HG03103 (cell line): Measurements from ENCODE around the gene CSNK1D.
"Not testable (repeated sequence)": the region's sequence is repeated elsewhere in the genome, so short reads cannot be mapped to it uniquely, and the experiment has no call there.

ENCODE experiments used
- ATAC-seq: cut with Tn5 transposase; IDR thresholded peaks from one replicate; pipeline ENCODE4 v1.9.1; 2021; ENCODE audit warnings: low read depth; ENCODE audit not compliant: unreplicated experiment

Gene CSNK1D

GRCh38 chr17:82195675-82196672 lies 77.5 kb downstream of the CSNK1D start:
- ATAC-seq = no peak

- no peak for ATAC-seq
Measured at GRCh38 chr17:82194765-82195164, 78.7 kb downstream of the CSNK1D start.

- ATAC-seq = no peak
Measured at GRCh38 chr17:82193520-82194220, 79.8 kb downstream of the CSNK1D start.

GRCh38 chr17:82193050-82193449 lies 80.5 kb downstream of the CSNK1D start:
- ATAC-seq = not testable (repeated sequence)
